A673 (cell line): Measurements from ENCODE around the gene TUBG2. TPM values are rescaled to one million over a fixed set of nuclear protein-coding genes. Genes with fewer than 3 reads are reported as not detected.
"Not testable (repeated sequence)": the region's sequence is repeated elsewhere in the genome, so short reads cannot be mapped to it uniquely, and the experiment has no call there.

ENCODE experiments used
- BruUV-seq: library from RNA; stranded (reverse); fragments of 400-500 nt; replicated peaks from 2 replicates; lab custom pipeline; 2021; lab: Mats Ljungman, UMichigan
- CTCF ChIA-PET: fragments of 300-600 bp; sonication (Branson Sonifier 250); formaldehyde crosslinking; loops from one replicate; lab custom pipeline; 2022; ENCODE audit warnings: antibody characterized with exemption; lab: Charles Lee
- POLR2A ChIA-PET: fragments of 300-600 bp; sonication (Branson Sonifier 250); formaldehyde crosslinking; loops from one replicate; lab custom pipeline; 2022; ENCODE audit warnings: antibody characterized with exemption; ENCODE audit not compliant: low non-redundant PET; lab: Charles Lee
- DNase-seq: peaks from one replicate; pipeline ENCODE4 v3.0.0-alpha.2; 2015; ENCODE audit warnings: low spot score
- H3K27ac ChIP-seq: fragments of 200-600 bp; sonication (generic); 2 replicates; pipeline ENCODE4 v1.5.1; 2016; ENCODE audit warnings: mixed run types, low read depth, mild to moderate bottlenecking, mixed read lengths, antibody characterized with exemption, low read length; ENCODE audit not compliant: poor library complexity, severe bottlenecking
- H3K27me3 ChIP-seq: fragments of 200-600 bp; sonication (generic); replicated peaks from 2 replicates; pipeline ENCODE4 v1.6.1; 2017; ENCODE audit warnings: mixed run types, low read depth, mild to moderate bottlenecking, mixed read lengths, antibody characterized with exemption, low read length; ENCODE audit not compliant: insufficient read depth, poor library complexity
- H3K36me3 ChIP-seq: fragments of 200-600 bp; sonication (generic); 2 replicates; pipeline ENCODE4 v1.6.1; 2016; ENCODE audit warnings: mixed run types, mild to moderate bottlenecking, mixed read lengths, antibody characterized with exemption, low read length; ENCODE audit not compliant: insufficient read depth, poor library complexity, severe bottlenecking
- H3K4me1 ChIP-seq: fragments of 200-600 bp; sonication (generic); 2 replicates; pipeline ENCODE4 v1.6.1; 2017; ENCODE audit warnings: mixed run types, mild to moderate bottlenecking, mixed read lengths, antibody characterized with exemption, low read length; ENCODE audit not compliant: insufficient read depth, poor library complexity, severe bottlenecking
- H3K4me3 ChIP-seq: fragments of 200-600 bp; sonication (generic); 2 replicates; pipeline ENCODE4 v1.5.1; 2016; ENCODE audit warnings: low read depth, mixed run types, mild to moderate bottlenecking, mixed read lengths, low read length; ENCODE audit not compliant: poor library complexity, severe bottlenecking
- H3K9me3 ChIP-seq: fragments of 200-600 bp; sonication (generic); 2 replicates; pipeline ENCODE4 v1.6.1; 2016; ENCODE audit warnings: mixed run types, low read depth, mild to moderate bottlenecking, mixed read lengths, antibody characterized with exemption, low read length; ENCODE audit not compliant: poor library complexity, severe bottlenecking
- CTCF ChIP-seq: fragments of 300-800, 200-600 bp; sonication (generic); conservative IDR thresholded peaks from 2 replicates; pipeline ENCODE4 v1.5.1; 2017; ENCODE audit warnings: low read depth, mild to moderate bottlenecking, antibody characterized with exemption, low read length, moderate library complexity, mixed read lengths
- EZH2 ChIP-seq: fragments of 200-600 bp; sonication (generic); IDR thresholded peaks from 2 replicates; pipeline ENCODE4 v1.6.1; 2017; ENCODE audit warnings: borderline replicate concordance, low read depth, mild to moderate bottlenecking, mixed read lengths, antibody characterized with exemption, low read length; ENCODE audit not compliant: poor library complexity, severe bottlenecking
- intact Hi-C: fragments of 100-400 bp; cut with micrococcal nuclease; formaldehyde crosslinking; loops from one replicate; pipeline ENCODE4 v1.10.0; 2022; ENCODE audit not compliant: unreplicated experiment
- total RNA-seq: library from RNA; stranded (reverse); gene quantifications from 2 replicates; pipeline ENCODE4 v1.2.3, GENCODE V29; 2021

TUBG2 gene
- total RNA-seq, 1 experiment from 2014 or later = 14.6 TPM

- Histone ChIP-seq H3K9me3 (no peaks in the 10 kb centered on the region), H3K27ac (no peak overlapping the region), H3K4me3 (no peak overlapping the region), H3K27me3 (no peaks in the 10 kb centered on the region), H3K36me3 (peaks cover 9% of the 10 kb centered on the region), H3K4me1 (no peaks in the 10 kb centered on the region)
- BruUV-seq = no TSS peak
- TF ChIP-seq EZH2 (no peak), CTCF (no peak)
- intact Hi-C loops = no loop called here
- DNase-seq = no peak
- ChIA-PET CTCF (no interaction called here), POLR2A (no interaction called here)
Measured at GRCh38 chr17:42665581-42666001, 6.5 kb downstream of the TUBG2 start.

GRCh38 chr17:42666126-42666525 lies 7.0 kb downstream of the TUBG2 start:
- DNase-seq, POLR2A ChIA-PET, H3K27ac ChIP-seq, H3K9me3 ChIP-seq, H3K36me3 ChIP-seq, H3K27me3 ChIP-seq, H3K4me1 ChIP-seq, BruUV-seq, CTCF ChIA-PET, intact Hi-C loops, H3K4me3 ChIP-seq: not testable (repeated sequence)

GRCh38 chr17:42667088-42667951 lies 8.2 kb downstream of the TUBG2 start:
- CTCF ChIA-PET = no interaction called here
- H3K27me3 ChIP-seq = no peaks in the 10 kb centered on the region
- H3K4me1 ChIP-seq = no peaks in the 10 kb centered on the region
- no TSS peak for BruUV-seq
- no peak for DNase-seq
- H3K36me3 ChIP-seq = peaks cover 9% of the 10 kb centered on the region
- POLR2A ChIA-PET = interaction anchor here (0.6 kb wide), 1 partner anchor 16 kb away, joined by 13 read pairs; no protein-coding TSS in a partner anchor
- TF ChIP-seq EZH2 = no peak
- TF ChIP-seq CTCF = no peak
- no peak overlapping the region for H3K27ac ChIP-seq
- intact Hi-C loops = no loop called here
- H3K9me3 ChIP-seq = no peaks in the 10 kb centered on the region
- no peak overlapping the region for H3K4me3 ChIP-seq

- POLR2A ChIA-PET = no interaction called here
- no peak for DNase-seq
- BruUV-seq = no TSS peak
- H3K27ac ChIP-seq = no peak overlapping the region
- CTCF ChIA-PET = no interaction called here
- intact Hi-C loops = no loop called here
- TF ChIP-seq CTCF (no peak), EZH2 (no peak)
- H3K27me3 ChIP-seq = no peaks in the 10 kb centered on the region
- no peaks in the 10 kb centered on the region for H3K4me1 ChIP-seq
- peaks cover 9% of the 10 kb centered on the region for H3K36me3 ChIP-seq
- no peaks in the 10 kb centered on the region for H3K9me3 ChIP-seq
- no peak overlapping the region for H3K4me3 ChIP-seq
Measured at GRCh38 chr17:42669705-42669976, 10.6 kb downstream of the TUBG2 start.
